Right cardiac atrium (tissue), 5 donors: ENCODE results near the gene PREX1. TPM values are rescaled to one million over a fixed set of nuclear protein-coding genes. Genes with fewer than 3 reads are reported as not detected.

ENCODE experiments used
- ATAC-seq, 2 donors: fragments of 200-7000 bp; cut with Tn5 transposase; one replicate each; pipeline versions ENCODE4 v1.8.0 to v1.9.1; 2020; ENCODE audit warnings: moderate library complexity in 2 of 2, mild to moderate bottlenecking in 1 of 2
- DNase-seq, 3 donors: peaks; one replicate each; pipeline ENCODE4 v3.0.0-alpha.2; 2020
- H3K27ac ChIP-seq: one replicate; pipeline ENCODE4 v1.5.1; 2013; ENCODE audit warnings: mild to moderate bottlenecking, low read length, control low read depth, moderate library complexity
- H3K27me3 ChIP-seq: one replicate; pipeline ENCODE4 v1.6.1; 2013; ENCODE audit not compliant: control insufficient read depth, insufficient read depth
- H3K4me1 ChIP-seq: one replicate; pipeline ENCODE4 v1.6.1; 2013; ENCODE audit warnings: low read length; ENCODE audit not compliant: control insufficient read depth, insufficient read depth
- H3K4me3 ChIP-seq: one replicate; pipeline ENCODE4 v1.5.1; 2013; ENCODE audit warnings: low read length, control low read depth
- H3K9me3 ChIP-seq: one replicate; pipeline ENCODE4 v1.6.1; 2013; ENCODE audit warnings: low read length; ENCODE audit not compliant: control insufficient read depth
- WGBS: extraction: QIAGEN DNeasy Blood & Tissue Kit; methylation state at CpG from one replicate; pipeline ENCODE4 v1.1.7; 2013; 5-methylcytosine and 5-hydroxymethylcytosine counted together
- intact Hi-C, 4 donors: fragments of 100-400 bp; cut with DNase I; formaldehyde crosslinking; loops; one replicate each; pipeline versions ENCODE4 v1.11.0 to v1.14.0; 2022 to 2023
- polyA plus RNA-seq: library from polyadenylated mRNA; stranded (reverse); fragments of 200-250 nt; gene quantifications from one replicate; pipeline ENCODE4 v1.2.3, GENCODE V29; 2013
- total RNA-seq, 4 donors: library from RNA; stranded (reverse); fragmentation: NEBNext Ultra II Directional; extraction: Animal tissue kit (Norgen Biotek cat#: 25700); gene quantifications; one replicate each; pipeline ENCODE4 v1.2.1, GENCODE V29; 2021
- donor health status: healthy with polysubstance abuse.
- donor health status: DM: no; HTN: yes; CAD: no.
- donor health status: DM: no; HTN: no; CAD: no.
- donor health status: DM: no; HTN: yes; CAD: no; lungs with severe emphysema.
- donor health status: DM: yes; HTN: yes; CAD: no.

Gene PREX1
- total and polyA plus RNA-seq, 5 donors, result 9.0 to 16.2 (median 13.9) TPM

DNA sequence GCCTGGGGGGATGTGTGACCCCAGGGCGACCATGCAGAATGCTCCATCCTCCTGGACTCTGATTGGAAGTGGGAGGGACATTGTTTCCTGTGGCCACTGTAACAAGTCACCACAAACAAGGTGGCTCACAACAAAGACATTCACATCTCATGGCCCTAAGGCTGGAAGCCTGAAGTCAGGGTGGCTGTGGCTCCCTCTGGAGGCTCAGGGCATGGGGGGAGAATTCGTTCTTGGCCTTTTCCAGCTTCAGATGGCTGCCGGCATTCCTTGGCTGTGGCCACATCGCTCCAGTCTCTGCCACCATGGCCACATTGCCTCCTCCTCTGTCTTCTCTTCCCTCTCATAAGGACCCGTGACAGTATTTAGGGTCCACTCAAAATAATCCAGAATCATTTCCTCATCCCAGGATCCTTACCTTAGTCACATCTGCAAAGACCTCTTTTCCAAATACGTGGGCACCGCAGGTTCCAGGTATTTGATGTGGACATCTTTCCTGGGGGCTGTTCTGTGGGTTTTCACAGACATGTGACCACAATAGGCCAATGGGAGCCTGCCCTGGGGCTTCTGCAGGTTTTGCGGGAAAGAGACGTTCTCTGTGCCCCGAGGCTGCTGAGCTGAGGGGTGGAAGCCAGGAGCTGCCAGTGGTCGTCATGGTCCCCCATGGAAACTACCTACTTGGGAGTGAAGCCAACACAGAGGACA, 249.3 kb downstream of the PREX1 start:
- intact Hi-C loops, result no loop called here
- no peaks in the 10 kb centered on the region for H3K4me1 ChIP-seq
- 81% methylated on average over 11 of the region's 11 CpGs for WGBS
- no peak for DNase-seq
- no peak for ATAC-seq
- H3K27ac ChIP-seq, result no peak overlapping the region
- H3K4me3 ChIP-seq, result no peak overlapping the region
- H3K9me3 ChIP-seq, result peaks cover 2% of the 10 kb centered on the region
- H3K27me3 ChIP-seq, result no peaks in the 10 kb centered on the region

DNA sequence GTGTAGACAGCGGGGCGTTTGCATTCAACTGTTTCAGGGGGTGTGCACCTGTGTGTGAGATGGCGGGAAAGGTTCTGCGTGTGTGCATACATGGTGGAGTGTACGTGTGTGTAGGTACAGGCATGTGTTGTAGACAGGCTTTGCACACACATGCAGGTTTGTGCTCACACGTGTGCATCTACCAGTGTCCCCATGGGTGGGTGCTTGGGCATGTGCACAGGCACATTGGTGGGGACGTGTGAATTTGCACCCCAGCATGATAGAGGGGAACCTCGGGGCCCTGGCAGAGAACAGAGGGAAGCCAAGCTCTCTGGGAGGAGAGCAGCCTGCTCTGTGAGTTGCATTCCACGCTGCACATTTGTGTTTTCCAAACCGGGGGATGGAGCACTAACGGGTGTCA, 250.2 kb downstream of the PREX1 start:
- ATAC-seq (no peak), DNase-seq (no peak)
- Histone ChIP-seq H3K4me1 (no peaks in the 10 kb centered on the region), H3K4me3 (no peak overlapping the region), H3K27me3 (no peaks in the 10 kb centered on the region), H3K9me3 (no peaks in the 10 kb centered on the region), H3K27ac (no peak overlapping the region)
- intact Hi-C loops, result no loop called here
- WGBS, result 73% methylated on average over 11 of the region's 11 CpGs

DNA sequence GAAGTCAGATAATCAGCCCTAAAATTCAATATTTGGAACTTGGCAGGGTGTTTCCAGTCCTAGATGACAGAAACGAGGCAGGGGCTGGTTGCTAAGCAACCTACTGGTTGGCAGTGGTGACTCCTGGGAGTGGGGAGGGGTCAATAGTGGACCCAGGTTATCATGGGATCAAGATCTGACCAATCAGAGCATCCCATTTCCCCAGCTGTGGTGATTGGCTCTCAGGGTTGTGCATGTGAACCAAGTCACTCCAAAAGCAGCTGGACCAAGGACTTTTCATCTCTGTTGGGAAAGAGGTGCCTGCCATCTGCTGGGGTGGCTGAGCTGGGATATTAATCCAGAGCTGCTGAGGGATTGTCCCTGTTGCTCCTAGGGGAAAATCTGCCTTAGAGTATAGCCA, 253.4 kb downstream of the PREX1 start:
- Histone ChIP-seq H3K27me3 (no peaks in the 10 kb centered on the region), H3K4me1 (no peaks in the 10 kb centered on the region), H3K4me3 (no peak overlapping the region), H3K9me3 (no peaks in the 10 kb centered on the region), H3K27ac (no peak overlapping the region)
- intact Hi-C loops, result no loop called here
- no peak for DNase-seq
- 26% methylated on average over 1 of the region's 1 CpG for WGBS
- ATAC-seq, result no peak

Other genes with a start within 250 kb of the PREX1 start
- 10 to 100 TPM; 37.3 to 44.1 (median 38.5) TPM for gene ARFGEF2, start 93.7 kb upstream of the PREX1 start, total RNA-seq
- 10.8 TPM for gene ARFGEF2, start 93.7 kb upstream of the PREX1 start, polyA plus RNA-seq
- gene CSE1L, start 218.3 kb upstream of the PREX1 start, total RNA-seq, result 10 to 100 TPM; 28.7 to 39.3 (median 34.3) TPM
- 24.6 TPM for gene CSE1L, start 218.3 kb upstream of the PREX1 start, polyA plus RNA-seq